ENCODE measurements around the gene COQ10B. TPM values are rescaled to one million over a fixed set of nuclear protein-coding genes. Genes with fewer than 3 reads are reported as not detected.

COQ10B gene
- total RNA-seq, 3 donors from 2014 or later: 30.7 to 34.4 (median 32.8) TPM

GRCh38 chr2:197514754-197515153, 61.4 kb downstream of the COQ10B start:
- peak overlapping the region; percentile 96 to 97 for H3K27ac ChIP-seq
- H3K4me1 ChIP-seq: peaks cover 0 to 8% of the 10 kb centered on the region in 2 donors
- H3K4me3 ChIP-seq: peak overlapping the region in 2 of 3 donors; percentile 93 to 94
- no peaks in the 10 kb centered on the region for H3K36me3 ChIP-seq
- H3K27me3 ChIP-seq: no peaks in the 10 kb centered on the region
- intact Hi-C loops (cut with DNase I; ENCODE audit: low total_unique reads): loop anchor here (5.0 kb wide), 1 partner anchor 1267 kb away; no protein-coding TSS in a partner anchor
- DNase-seq (ENCODE audit: low spot score in 2 of 2): no peak
- no peaks in the 10 kb centered on the region for H3K9me3 ChIP-seq
- TF ChIP-seq CTCF (IDR thresholded peaks at IDR 0.05) (no peak), POLR2A (IDR thresholded peaks at IDR 0.05) (no peak), POLR2AphosphoS5 (IDR thresholded peaks at IDR 0.05) (no peak)

- DNase-seq (ENCODE audit: low spot score in 2 of 2): no peak
- no peaks in the 10 kb centered on the region for H3K36me3 ChIP-seq
- no peaks in the 10 kb centered on the region for H3K9me3 ChIP-seq
- intact Hi-C loops (cut with DNase I; ENCODE audit: low total_unique reads): no loop called here
- peaks cover 0 to 8% of the 10 kb centered on the region in 2 donors for H3K4me1 ChIP-seq
- no peaks in the 10 kb centered on the region for H3K27me3 ChIP-seq
- H3K27ac ChIP-seq: peak overlapping the region; percentile 96 to 97
- peak overlapping the region; percentile 93 to 97 (median 94) for H3K4me3 ChIP-seq
- TF ChIP-seq POLR2A (IDR thresholded peaks at IDR 0.05): no peak
- no peak for TF ChIP-seq POLR2AphosphoS5 (IDR thresholded peaks at IDR 0.05)
- TF ChIP-seq CTCF (IDR thresholded peaks at IDR 0.05): no peak
These were observed 62.0 kb downstream of the COQ10B start for GRCh38 chr2:197515315-197515738.

GRCh38 chr2:197515739-197516392, 62.5 kb downstream of the COQ10B start, which contains the start of gene MOB4:
MOB4 (plus strand) TSS chr2:197516066; CDS start chr2:197516087, 21 bp downstream.
- Histone ChIP-seq H3K36me3 (no peaks in the 10 kb centered on the region), H3K27me3 (no peaks in the 10 kb centered on the region), H3K4me3 (peak within 1 kb of the TSS; percentile 93 to 97 (median 94)), H3K4me1 (peaks cover 0 to 8% of the 10 kb centered on the region in 2 donors), H3K27ac (peak within 1 kb of the TSS; percentile 96 to 97), H3K9me3 (no peaks in the 10 kb centered on the region)
- intact Hi-C loops (cut with DNase I; ENCODE audit: low total_unique reads): no loop called here
- DNase-seq (ENCODE audit: low spot score in 2 of 2): peak; percentile 88 to 95
- TF ChIP-seq POLR2AphosphoS5 (IDR thresholded peaks at IDR 0.05) (peak; percentile 87 to 96 (median 93)), POLR2A (IDR thresholded peaks at IDR 0.05) (peak; percentile 70), CTCF (IDR thresholded peaks at IDR 0.05) (no peak)

- DNase-seq (ENCODE audit: low spot score in 2 of 2): no peak
These were observed 63.0 kb downstream of the COQ10B start for GRCh38 chr2:197516393-197516761.

More at GRCh38 chr2:197516393-197516761, 63.0 kb downstream of the COQ10B start:
- Histone ChIP-seq H3K27me3 (no peaks in the 10 kb centered on the region), H3K9me3 (no peaks in the 10 kb centered on the region), H3K4me1 (peaks cover 0 to 8% of the 10 kb centered on the region in 2 donors), H3K36me3 (no peaks in the 10 kb centered on the region), H3K4me3 (peak overlapping the region; percentile 93 to 97 (median 94)), H3K27ac (peak overlapping the region; percentile 96 to 97)
- intact Hi-C loops (cut with DNase I; ENCODE audit: low total_unique reads): no loop called here
- TF ChIP-seq POLR2AphosphoS5 (IDR thresholded peaks at IDR 0.05): no peak
- TF ChIP-seq CTCF (IDR thresholded peaks at IDR 0.05): no peak
